Prostate gland (tissue), 2 donors: ENCODE results near the gene MAPK14. TPM values are rescaled to one million over a fixed set of nuclear protein-coding genes. Genes with fewer than 3 reads are reported as not detected.

Experiments
- DNase-seq: peaks from one replicate; pipeline ENCODE4 v3.0.0-alpha.2; 2019; ENCODE audit warnings: low spot score
- H3K27ac ChIP-seq, 2 donors: fragments of 200-600 bp; sonication (generic); 2 replicates each; pipeline ENCODE4 v1.5.1; 2017 to 2019
- H3K27me3 ChIP-seq: fragments of 200-600 bp; sonication (generic); replicated peaks from 2 replicates; pipeline ENCODE4 v1.5.1; 2019; ENCODE audit not compliant: insufficient read depth
- H3K36me3 ChIP-seq, 2 donors: fragments of 200-600 bp; sonication (generic); 1 replicate in 1 of 2; 2 replicates in 1 of 2; pipeline versions ENCODE4 v1.5.1 to v1.8.1; 2017 to 2019
- H3K4me1 ChIP-seq: fragments of 200-600 bp; sonication (generic); replicated peaks from 2 replicates; pipeline ENCODE4 v1.5.1; 2019
- H3K4me3 ChIP-seq, 2 donors: fragments of 200-600 bp; sonication (generic); 2 replicates each; pipeline ENCODE4 v1.5.1; 2017 to 2019
- H3K9me3 ChIP-seq: fragments of 200-600 bp; sonication (generic); 2 replicates; pipeline ENCODE4 v1.5.1; 2017
- POLR2A ChIP-seq: fragments of 450-650 bp; IDR thresholded peaks from one replicate; pipeline ENCODE4 v1.6.1; 2016; ENCODE audit warnings: antibody characterized with exemption, mild to moderate bottlenecking
- POLR2AphosphoS5 ChIP-seq: sonication (generic); formaldehyde crosslinking; IDR thresholded peaks from one replicate; pipeline ENCODE4 v1.6.1; 2017; ENCODE audit warnings: antibody characterized with exemption
- WGBS: methylation state at CpG from one replicate; pipeline ENCODE4 v1.1.5; 2018; 5-methylcytosine and 5-hydroxymethylcytosine counted together
- intact Hi-C: fragments of 100-400 bp; cut with DNase I; formaldehyde crosslinking; loops from one replicate; pipeline ENCODE4 v1.14.2; 2022
- total RNA-seq, 2 donors: library from RNA; depleted of rRNA; stranded (reverse); fragments of >200 nt; gene quantifications; one replicate each; pipeline ENCODE4 v1.1.0, GENCODE V29; 2016
- TF ChIP-seq, protein P1 (sequence below), 4 experiments: fragments of 200-600 bp in 2 of 4; fragments of 450-650 bp in 2 of 4; sonication (generic) in 2 of 4; IDR thresholded peaks; 1 replicate in 3 of 4; 2 replicates in 1 of 4; pipeline ENCODE4 v1.5.1; 2016 to 2019; ENCODE audit warnings: antibody characterized with exemption in 4 of 4, mild to moderate bottlenecking in 2 of 4, moderate library complexity in 2 of 4

MAPK14 gene
- total RNA-seq, 2 donors from 2014 or later, result 36.7 to 43.2 TPM

DNA sequence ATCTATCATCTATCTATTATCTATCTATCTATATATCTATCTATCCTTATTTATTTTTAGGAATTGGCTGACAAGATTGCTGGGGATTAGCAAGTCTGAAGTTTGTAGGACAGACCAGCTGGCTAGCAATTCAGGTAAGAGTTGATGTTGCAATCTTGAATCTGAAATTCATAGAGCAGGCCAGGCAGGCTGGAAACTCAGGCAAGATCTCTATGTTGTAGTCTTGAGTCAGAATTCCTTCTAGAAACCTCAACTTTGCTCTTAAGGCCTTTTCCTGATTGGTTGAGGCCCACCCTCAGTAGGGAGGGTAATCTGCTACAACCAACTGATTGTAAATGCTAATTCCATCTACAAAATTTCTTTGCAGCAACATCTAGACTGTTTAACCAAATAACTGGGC lies 121.9 kb downstream of the MAPK14 start:
- Histone ChIP-seq H3K27ac (no peak overlapping the region), H3K36me3 (no peaks in the 10 kb centered on the region), H3K27me3 (no peaks in the 10 kb centered on the region), H3K4me3 (no peak overlapping the region), H3K4me1 (no peaks in the 10 kb centered on the region), H3K9me3 (no peaks in the 10 kb centered on the region)
- TF ChIP-seq POLR2AphosphoS5 (no peak), POLR2A (no peak)
- TF ChIP-seq, protein P1, sequence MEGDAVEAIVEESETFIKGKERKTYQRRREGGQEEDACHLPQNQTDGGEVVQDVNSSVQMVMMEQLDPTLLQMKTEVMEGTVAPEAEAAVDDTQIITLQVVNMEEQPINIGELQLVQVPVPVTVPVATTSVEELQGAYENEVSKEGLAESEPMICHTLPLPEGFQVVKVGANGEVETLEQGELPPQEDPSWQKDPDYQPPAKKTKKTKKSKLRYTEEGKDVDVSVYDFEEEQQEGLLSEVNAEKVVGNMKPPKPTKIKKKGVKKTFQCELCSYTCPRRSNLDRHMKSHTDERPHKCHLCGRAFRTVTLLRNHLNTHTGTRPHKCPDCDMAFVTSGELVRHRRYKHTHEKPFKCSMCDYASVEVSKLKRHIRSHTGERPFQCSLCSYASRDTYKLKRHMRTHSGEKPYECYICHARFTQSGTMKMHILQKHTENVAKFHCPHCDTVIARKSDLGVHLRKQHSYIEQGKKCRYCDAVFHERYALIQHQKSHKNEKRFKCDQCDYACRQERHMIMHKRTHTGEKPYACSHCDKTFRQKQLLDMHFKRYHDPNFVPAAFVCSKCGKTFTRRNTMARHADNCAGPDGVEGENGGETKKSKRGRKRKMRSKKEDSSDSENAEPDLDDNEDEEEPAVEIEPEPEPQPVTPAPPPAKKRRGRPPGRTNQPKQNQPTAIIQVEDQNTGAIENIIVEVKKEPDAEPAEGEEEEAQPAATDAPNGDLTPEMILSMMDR (IDR thresholded peaks at IDR 0.05), result no peak
- intact Hi-C loops, result no loop called here
- no peak for DNase-seq

DNA sequence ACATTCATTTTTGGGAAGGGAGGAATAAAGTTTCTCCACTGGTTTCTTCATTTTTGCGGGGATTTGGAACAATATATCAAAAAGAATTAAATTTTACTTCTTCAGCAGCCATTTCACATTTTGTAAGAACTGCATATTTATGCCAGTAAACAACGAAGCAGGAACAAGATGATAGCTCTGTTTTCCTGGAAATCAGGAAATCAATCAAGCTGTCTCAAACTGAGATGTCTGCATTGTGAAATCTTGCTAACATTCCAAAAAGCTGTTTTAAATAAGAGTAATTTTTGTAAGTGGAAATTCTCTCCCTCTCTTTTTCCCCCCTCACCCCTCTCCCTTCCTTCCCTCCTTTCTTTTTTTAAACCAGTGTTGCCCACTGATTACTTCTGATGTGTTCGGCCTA lies 122.7 kb downstream of the MAPK14 start:
- Histone ChIP-seq H3K4me1 (no peaks in the 10 kb centered on the region), H3K27ac (no peak overlapping the region), H3K4me3 (no peak overlapping the region), H3K9me3 (no peaks in the 10 kb centered on the region), H3K27me3 (no peaks in the 10 kb centered on the region), H3K36me3 (no peaks in the 10 kb centered on the region)
- intact Hi-C loops, result no loop called here
- TF ChIP-seq POLR2A, result no peak
- TF ChIP-seq, protein P1 (IDR thresholded peaks at IDR 0.05), result no peak
- no peak for TF ChIP-seq POLR2AphosphoS5
- no peak for DNase-seq
- 69% methylated on average over 3 of the region's 3 CpGs for WGBS

DNA sequence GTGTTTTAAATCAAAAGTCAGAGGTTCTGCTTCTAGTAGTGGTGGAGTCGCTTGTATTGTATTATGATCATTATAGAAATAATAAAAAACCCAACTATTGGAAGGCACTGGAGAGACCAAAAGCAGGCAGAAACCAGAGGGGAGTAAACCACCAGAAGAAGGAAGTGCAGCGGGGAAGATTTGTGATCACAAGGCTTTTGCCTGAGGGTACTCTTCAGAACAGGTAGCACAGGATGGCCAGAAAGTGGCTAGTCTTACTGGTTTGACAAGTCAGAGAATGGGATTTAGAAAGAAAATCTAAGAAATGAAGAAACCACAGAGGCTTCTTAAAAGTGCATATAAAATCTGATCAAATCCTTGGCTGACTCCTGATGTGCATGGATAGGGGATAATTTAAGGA lies 126.7 kb downstream of the MAPK14 start:
- Histone ChIP-seq H3K9me3 (no peaks in the 10 kb centered on the region), H3K4me1 (no peaks in the 10 kb centered on the region), H3K36me3 (no peaks in the 10 kb centered on the region), H3K4me3 (no peak overlapping the region), H3K27me3 (no peaks in the 10 kb centered on the region), H3K27ac (no peak overlapping the region)
- no peak for TF ChIP-seq POLR2A
- 51% methylated on average over 2 of the region's 2 CpGs for WGBS
- peak; percentile 41 for DNase-seq
- intact Hi-C loops, result no loop called here

DNA sequence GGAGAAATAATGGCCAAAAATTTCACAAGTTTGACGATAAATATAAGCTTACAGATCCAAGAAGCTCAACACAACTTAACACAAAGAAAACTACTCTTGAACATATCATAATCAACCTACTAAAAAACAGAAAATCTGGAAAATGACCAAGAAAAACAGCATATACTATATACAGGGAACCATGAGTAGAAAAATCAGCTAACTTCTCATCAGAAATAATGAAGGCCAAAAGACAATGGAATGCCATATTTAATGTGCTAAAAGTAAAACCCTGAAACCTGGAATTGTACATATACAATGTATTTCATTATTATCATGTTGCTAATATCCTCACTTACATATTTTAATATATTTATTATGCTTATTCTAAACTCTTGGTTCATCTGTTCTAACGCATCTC lies 128.1 kb downstream of the MAPK14 start:
- Histone ChIP-seq H3K4me1 (no peaks in the 10 kb centered on the region), H3K27ac (no peak overlapping the region), H3K36me3 (no peaks in the 10 kb centered on the region), H3K4me3 (no peak overlapping the region), H3K27me3 (no peaks in the 10 kb centered on the region), H3K9me3 (no peaks in the 10 kb centered on the region)
- TF ChIP-seq, protein P1 (IDR thresholded peaks at IDR 0.05), result no peak
- WGBS, result 92% methylated on average over 2 of the region's 2 CpGs
- no peak for DNase-seq
- intact Hi-C loops, result no loop called here

DNA sequence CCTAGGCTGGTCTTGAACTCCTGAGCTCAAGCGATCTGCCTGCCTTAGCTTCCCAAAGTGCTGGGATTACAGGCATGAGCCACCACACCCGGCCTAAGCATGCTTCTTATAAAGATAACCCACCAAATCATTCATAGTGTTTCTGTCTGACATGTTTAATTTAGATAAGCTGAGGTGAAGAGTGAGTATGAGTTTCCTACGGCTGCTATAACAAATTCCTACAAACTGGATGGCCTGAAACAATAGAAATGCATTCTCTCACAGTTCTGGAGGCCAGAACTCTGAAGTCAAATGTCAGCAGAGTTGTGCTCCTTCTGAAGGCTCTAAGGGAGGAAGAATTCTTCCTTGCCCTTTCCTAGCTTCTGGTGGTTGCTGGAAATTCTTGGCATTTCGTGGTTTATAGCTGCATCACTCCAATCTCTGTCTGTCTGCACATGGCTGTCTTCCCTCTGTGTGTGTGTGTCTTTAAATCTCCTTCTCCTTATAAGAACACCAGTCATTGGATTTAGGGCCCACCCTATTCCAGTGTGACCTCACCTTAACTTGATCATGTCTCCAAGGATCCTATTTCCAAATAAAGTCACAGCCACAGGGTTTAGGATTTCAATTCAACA lies 132.6 kb downstream of the MAPK14 start:
- DNase-seq, result no peak
- Histone ChIP-seq H3K4me3 (no peak overlapping the region), H3K36me3 (no peaks in the 10 kb centered on the region), H3K9me3 (no peaks in the 10 kb centered on the region), H3K27ac (no peak overlapping the region), H3K4me1 (no peaks in the 10 kb centered on the region), H3K27me3 (no peaks in the 10 kb centered on the region)
- no peak for TF ChIP-seq POLR2A
- TF ChIP-seq, protein P1 (IDR thresholded peaks at IDR 0.05), result no peak
- no peak for TF ChIP-seq POLR2AphosphoS5
- 93% methylated on average over 4 of the region's 4 CpGs for WGBS
- intact Hi-C loops, result no loop called here

Other genes with a start within 250 kb of the MAPK14 start
- not detected for gene CLPSL1, start 246.8 kb upstream of the MAPK14 start, total RNA-seq
- gene CLPS, start 230.5 kb upstream of the MAPK14 start, total RNA-seq, result not detected
- not detected for gene LHFPL5, start 222.5 kb upstream of the MAPK14 start, total RNA-seq
- 10 to 100 TPM; 19.4 to 59.4 TPM for gene SRPK1, start 106.7 kb upstream of the MAPK14 start, total RNA-seq
- 10 to 100 TPM in 1 of 2 donors, not detected in 1; 15.2 TPM for gene SLC26A8, start 3.2 kb upstream of the MAPK14 start, total RNA-seq
- 10 to 100 TPM; 34.6 to 53.5 TPM for gene MAPK13, start 102.7 kb downstream of the MAPK14 start, total RNA-seq
- 10 to 100 TPM; 33.2 to 72.1 TPM for gene BRPF3, start 168.9 kb downstream of the MAPK14 start, total RNA-seq
- gene PNPLA1, start 242.3 kb downstream of the MAPK14 start, total RNA-seq, result 1 to 10 TPM in 1 of 2 donors, not detected in 1; 2.0 TPM